ENCODE results near the gene CNOT4. TPM values are rescaled to one million over a fixed set of nuclear protein-coding genes. Genes with fewer than 3 reads are reported as not detected.

CNOT4 gene
- total RNA-seq, 2 experiments from 2014 or later, result 24.0 to 29.8 TPM

GRCh38 chr7:135492151-135492550, 17.8 kb downstream of the CNOT4 start:
- Histone ChIP-seq H3K9me3 (ENCODE audit: control insufficient read depth in 1 of 2, insufficient read depth in 1 of 2, low read length in 2 of 2) (no peaks in the 10 kb centered on the region), H3K36me3 (ENCODE audit: insufficient read depth, low read length) (peaks cover 3% of the 10 kb centered on the region), H3K27me3 (ENCODE audit: control insufficient read depth in 1 of 2, insufficient read depth in 2 of 2, low read length in 2 of 2) (no peaks in the 10 kb centered on the region), H3K4me3 (ENCODE audit: low read length) (no peak overlapping the region), H3K4me1 (ENCODE audit: insufficient read depth, low read length) (peaks cover 10% of the 10 kb centered on the region), H3K27ac (ENCODE audit: low read depth in 1 of 2, low read length in 2 of 2) (no peak overlapping the region)
- POLR2A ChIA-PET, result no interaction called here
- no peaks in the 10 kb centered on the region for H3K9me3 Mint-ChIP-seq
- ATAC-seq (ENCODE audit: poor library complexity) (no peak), DNase-seq (no peak)
- H3K36me3 Mint-ChIP-seq (ENCODE audit: low read depth), result peaks cover 7% of the 10 kb centered on the region
- H3K27me3 Mint-ChIP-seq, result no peaks in the 10 kb centered on the region
- intact Hi-C loops (cut with DNase I, micrococcal nuclease), result no loop called here
- TF ChIP-seq CTCF (IDR thresholded peaks at IDR 0.05), result no peak
- no peak overlapping the region for H3K4me3 Mint-ChIP-seq
- CTCF ChIA-PET, result no interaction called here
- H3K4me1 Mint-ChIP-seq (ENCODE audit: low read depth), result peaks cover 13% of the 10 kb centered on the region
- no peak overlapping the region for H3K27ac Mint-ChIP-seq

- Histone ChIP-seq H3K9me3 (ENCODE audit: control insufficient read depth in 1 of 2, insufficient read depth in 1 of 2, low read length in 2 of 2) (no peaks in the 10 kb centered on the region), H3K27me3 (ENCODE audit: control insufficient read depth in 1 of 2, insufficient read depth in 2 of 2, low read length in 2 of 2) (no peaks in the 10 kb centered on the region), H3K36me3 (ENCODE audit: insufficient read depth, low read length) (peaks cover 3% of the 10 kb centered on the region), H3K27ac (ENCODE audit: low read depth in 1 of 2, low read length in 2 of 2) (no peak overlapping the region), H3K4me1 (ENCODE audit: insufficient read depth, low read length) (peaks cover 9% of the 10 kb centered on the region), H3K4me3 (ENCODE audit: low read length) (no peak overlapping the region)
- CTCF ChIA-PET, result no interaction called here
- H3K27ac Mint-ChIP-seq, result no peak overlapping the region
- intact Hi-C loops (cut with DNase I, micrococcal nuclease), result no loop called here
- no peak for TF ChIP-seq CTCF (IDR thresholded peaks at IDR 0.05)
- H3K4me1 Mint-ChIP-seq (ENCODE audit: low read depth), result peaks cover 16% of the 10 kb centered on the region
- H3K4me3 Mint-ChIP-seq, result no peak overlapping the region
- H3K27me3 Mint-ChIP-seq, result no peaks in the 10 kb centered on the region
- POLR2A ChIA-PET, result no interaction called here
- H3K36me3 Mint-ChIP-seq (ENCODE audit: low read depth), result peaks cover 13% of the 10 kb centered on the region
- DNase-seq (no peak), ATAC-seq (ENCODE audit: poor library complexity) (no peak)
- H3K9me3 Mint-ChIP-seq, result no peaks in the 10 kb centered on the region
Observed at GRCh38 chr7:135490783-135491182, 19.1 kb downstream of the CNOT4 start.

- peaks cover 21% of the 10 kb centered on the region for H3K4me1 Mint-ChIP-seq (ENCODE audit: low read depth)
- Histone ChIP-seq H3K4me1 (ENCODE audit: insufficient read depth, low read length) (peaks cover 9% of the 10 kb centered on the region), H3K36me3 (ENCODE audit: insufficient read depth, low read length) (peaks cover 3% of the 10 kb centered on the region), H3K27me3 (ENCODE audit: control insufficient read depth in 1 of 2, insufficient read depth in 2 of 2, low read length in 2 of 2) (no peaks in the 10 kb centered on the region), H3K9me3 (ENCODE audit: control insufficient read depth in 1 of 2, insufficient read depth in 1 of 2, low read length in 2 of 2) (no peaks in the 10 kb centered on the region), H3K4me3 (ENCODE audit: low read length) (no peak overlapping the region), H3K27ac (ENCODE audit: low read depth in 1 of 2, low read length in 2 of 2) (no peak overlapping the region)
- no peaks in the 10 kb centered on the region for H3K27me3 Mint-ChIP-seq
- intact Hi-C loops (cut with DNase I, micrococcal nuclease), result no loop called here
- CTCF ChIA-PET, result interaction anchor here (0.6 kb wide), 1 partner anchor 12 kb away, joined by 3 read pairs; no protein-coding TSS in a partner anchor
- H3K4me3 Mint-ChIP-seq, result no peak overlapping the region
- no peak overlapping the region for H3K27ac Mint-ChIP-seq
- H3K36me3 Mint-ChIP-seq (ENCODE audit: low read depth), result peaks cover 15% of the 10 kb centered on the region
- H3K9me3 Mint-ChIP-seq, result no peaks in the 10 kb centered on the region
- DNase-seq (no peak), ATAC-seq (ENCODE audit: poor library complexity) (no peak)
- POLR2A ChIA-PET, result no interaction called here
- no peak for TF ChIP-seq CTCF (IDR thresholded peaks at IDR 0.05)
Observed at GRCh38 chr7:135489791-135490190, 20.1 kb downstream of the CNOT4 start.

All from CD4-positive, alpha-beta T cell (primary cell).